K562 (cell line): ENCODE measurements around the gene LBR. TPM values are rescaled to one million over a fixed set of nuclear protein-coding genes. Genes with fewer than 3 reads are reported as not detected.

Experiments used
- ATAC-seq: fragments of 200-7000 bp; cut with Tn5 transposase; 3 replicates; pipeline ENCODE4 v1.9.1; 2020; ENCODE audit warnings: moderate library complexity
- BruUV-seq: library from RNA; stranded (reverse); fragments of 400-500 nt; replicated peaks from 2 replicates; lab custom pipeline; 2021; lab: Mats Ljungman, UMichigan
- CTCF ChIA-PET: fragments of 300-600 bp; formaldehyde crosslinking; extraction: SDS; loops from one replicate; lab custom pipeline; 2021; ENCODE audit warnings: low intra/inter-chr PET ratio; lab: Yijun Ruan, JAX
- POLR2A ChIA-PET: fragments of 300-600, 350-650 bp; sonication (Branson Sonifier 250); formaldehyde crosslinking; extraction: SDS; loops from one replicate; lab custom pipeline; 2021; ENCODE audit warnings: antibody characterized with exemption, inconsistent platforms; lab: Yijun Ruan, JAX
- DNase-seq, 4 experiments: peaks; one replicate each; pipeline versions ENCODE4 v3.0.0 to v3.0.0-alpha.2; 2011 to 2018; ENCODE audit warnings: low spot score in 3 of 4, mixed read lengths in 3 of 4; ENCODE audit errors: extremely low read depth in 1 of 4
- FAIRE-seq: peaks from 2 replicates; lab custom pipeline; 2011; peaks lifted over from hg19 to GRCh38; lab: Jason Lieb, UNC
- H2AFZ ChIP-seq: 2 replicates; pipeline ENCODE4 v1.6.0; 2011; ENCODE audit warnings: low read depth, low read length, control low read depth, inconsistent platforms
- H3K27ac ChIP-seq: fragments of 200-600 bp; 3 replicates; pipeline ENCODE4 v1.8.0; 2011; ENCODE audit warnings: low read depth, mild to moderate bottlenecking, control low read depth, inconsistent platforms, low read length, moderate library complexity, mixed read lengths; ENCODE audit errors: extremely low read depth
- H3K27me3 ChIP-seq, 2 experiments: fragments of 300-600 bp in 1 of 2; 2 replicates in 1 of 2; 3 replicates in 1 of 2; pipeline versions ENCODE4 v1.6.0 to v1.8.0; 2011; ENCODE audit warnings: inconsistent platforms in 2 of 2, low read length in 2 of 2, mild to moderate bottlenecking in 1 of 2, mixed read lengths in 1 of 2, moderate library complexity in 1 of 2; ENCODE audit not compliant: control insufficient read depth in 2 of 2, insufficient read depth in 2 of 2
- H3K36me3 ChIP-seq: fragments of 300-600 bp; 3 replicates; pipeline ENCODE4 v1.8.0; 2011; ENCODE audit warnings: mild to moderate bottlenecking, low read length, inconsistent platforms; ENCODE audit not compliant: control insufficient read depth, insufficient read depth
- H3K4me1 ChIP-seq, 2 experiments: fragments of 200-600 bp in 1 of 2; replicated peaks in 1 of 2; 2 replicates in 1 of 2; 3 replicates in 1 of 2; pipeline versions ENCODE4 v1.5.1 to v1.8.0; 2011; ENCODE audit warnings: inconsistent platforms in 2 of 2, low read length in 2 of 2, mild to moderate bottlenecking in 1 of 2, mixed read lengths in 1 of 2, moderate library complexity in 1 of 2; ENCODE audit not compliant: control insufficient read depth in 2 of 2, insufficient read depth in 2 of 2
- H3K4me2 ChIP-seq: 2 replicates; pipeline ENCODE4 v1.6.1; 2011; ENCODE audit warnings: low read length, control low read depth, inconsistent platforms, mixed read lengths; ENCODE audit not compliant: insufficient read depth
- H3K4me3 ChIP-seq: fragments of 200-600 bp; sonication (generic), shearing (Covaris generic); 2 replicates; pipeline ENCODE4 v1.5.1; 2016; ENCODE audit warnings: control low read depth, inconsistent platforms
- H3K79me2 ChIP-seq: fragments of 200-600 bp; 3 replicates; pipeline ENCODE4 v1.8.0; 2011; ENCODE audit warnings: low read length, inconsistent platforms; ENCODE audit not compliant: control insufficient read depth, insufficient read depth
- H3K9ac ChIP-seq, 2 experiments: 2 replicates each; pipeline versions ENCODE4 v1.6.0 to v1.6.1; 2011; ENCODE audit warnings: low read depth in 2 of 2, low read length in 2 of 2, control low read depth in 1 of 2, inconsistent platforms in 1 of 2, mild to moderate bottlenecking in 1 of 2, mixed read lengths in 1 of 2; ENCODE audit not compliant: insufficient read depth in 1 of 2
- H3K9me1 ChIP-seq: one replicate; pipeline ENCODE4 v1.6.0; 2011; ENCODE audit warnings: inconsistent platforms, mild to moderate bottlenecking, low read length, moderate library complexity; ENCODE audit not compliant: control insufficient read depth, insufficient read depth
- H3K9me3 ChIP-seq: replicated peaks from 2 replicates; pipeline ENCODE4 v1.5.1; 2011; ENCODE audit warnings: low read depth, low read length, inconsistent platforms; ENCODE audit not compliant: control insufficient read depth, insufficient read depth
- H4K20me1 ChIP-seq: replicated peaks from 2 replicates; pipeline ENCODE4 v1.6.1; 2011; ENCODE audit warnings: low read length, inconsistent platforms, mixed read lengths; ENCODE audit not compliant: control insufficient read depth, insufficient read depth
- NCOA2 ChIP-seq, 2 experiments: fragments of 450-650 bp; IDR thresholded peaks; 2 replicates each; pipeline ENCODE4 v1.6.1; 2018; ENCODE audit warnings: mild to moderate bottlenecking in 2 of 2, moderate library complexity in 1 of 2; ENCODE audit not compliant: partially characterized antibody in 2 of 2
- NEUROD1 ChIP-seq: fragments of 150-350 bp; IDR thresholded peaks from 2 replicates; pipeline ENCODE4 v1.6.1; 2014; ENCODE audit warnings: borderline replicate concordance, low read length, low read depth; ENCODE audit not compliant: partially characterized antibody
- YBX1 ChIP-seq: fragments of 450-650 bp; IDR thresholded peaks from 2 replicates; pipeline ENCODE4 v1.7.1; 2016; ENCODE audit warnings: mild to moderate bottlenecking
- ZBTB43 ChIP-seq: sonication (generic); formaldehyde crosslinking; IDR thresholded peaks from 2 replicates; pipeline ENCODE4 v1.8.0; 2023; ENCODE audit warnings: mild to moderate bottlenecking, missing genetic modification reagents
- ZNF24 ChIP-seq: fragments of 450-650 bp; IDR thresholded peaks from 2 replicates; pipeline ENCODE4 v1.6.1; 2016
- ZNF561 ChIP-seq: fragments of 450-650 bp; formaldehyde crosslinking; conservative IDR thresholded peaks from 2 replicates; pipeline ENCODE4 v1.4.0; 2020; ENCODE audit warnings: mild to moderate bottlenecking, moderate library complexity
- WGBS: fragments of 100-300 bp; shearing (Covaris generic); methylation state at CpG from one replicate; pipeline ENCODE4 v1.1.6; 2016; ENCODE audit warnings: low coverage, mixed read lengths; ENCODE audit not compliant: insufficient coverage; ENCODE audit errors: missing lambda C conversion rate; 5-methylcytosine and 5-hydroxymethylcytosine counted together
- in situ Hi-C: fragments of 300-500 bp; cut with MboI; formaldehyde crosslinking; loops from 4 replicates; pipeline ENCODE4 v1.15.0; 2018; ENCODE audit warnings: inconsistent platforms, mixed read lengths
- intact Hi-C: fragments of 100-400 bp; cut with micrococcal nuclease; formaldehyde crosslinking; loops from 2 replicates; pipeline ENCODE4 v1.14.2; 2022
- polyA plus RNA-seq, 8 experiments: library from polyadenylated mRNA; depleted of rRNA in 4 of 8; stranded (reverse) in 5 of 8; unstranded in 3 of 8; fragments of >200 nt; fragmentation: Nextera tagmentation in 2 of 8; fragmentation: Illumina TruSeq in 1 of 8; extraction: Ambion mirVana in 2 of 8; extraction: Trizol in 1 of 8; gene quantifications; 2 replicates each; pipeline versions ENCODE4 v1.2.1 to v1.2.3, GENCODE V29; 2011 to 2014; ENCODE audit warnings: inconsistent platforms in 1 of 8, missing spikeins in 1 of 8
- total RNA-seq, 7 experiments: library from RNA; depleted of rRNA in 6 of 7; stranded (reverse); fragments of >200 nt in 6 of 7; fragmentation: Illumina TruSeq in 2 of 7; extraction: Trizol in 2 of 7; gene quantifications; 2 replicates each; pipeline versions ENCODE4 v1.2.1 to v1.2.3, GENCODE V29; 2011 to 2021; ENCODE audit warnings: low replicate concordance in 1 of 7
- TF ChIP-seq, protein P1 (sequence below): fragments of 250-450 bp; sonication (Bioruptor Pico); IDR thresholded peaks from 2 replicates; pipeline ENCODE4 v1.5.0; 2021

Gene LBR
- total and polyA plus RNA-seq, 9 of the 15 experiments (the other 6 are each of a cell fraction or from before 2014, with no cell fraction given), result 102 to 229 (median 197) TPM

GRCh38 chr1:225469051-225469450 is 41.2 kb upstream of the LBR start:
- Histone ChIP-seq H3K36me3 (no peaks in the 10 kb centered on the region), H3K4me1 (peaks cover 8 to 25% of the 10 kb centered on the region in 2 experiments; a peak in 2 of 5 replicates), H3K4me3 (no peak overlapping the region), H4K20me1 (no peaks in the 10 kb centered on the region)
- intact Hi-C loops, result no loop called here
- TF ChIP-seq, protein P1, sequence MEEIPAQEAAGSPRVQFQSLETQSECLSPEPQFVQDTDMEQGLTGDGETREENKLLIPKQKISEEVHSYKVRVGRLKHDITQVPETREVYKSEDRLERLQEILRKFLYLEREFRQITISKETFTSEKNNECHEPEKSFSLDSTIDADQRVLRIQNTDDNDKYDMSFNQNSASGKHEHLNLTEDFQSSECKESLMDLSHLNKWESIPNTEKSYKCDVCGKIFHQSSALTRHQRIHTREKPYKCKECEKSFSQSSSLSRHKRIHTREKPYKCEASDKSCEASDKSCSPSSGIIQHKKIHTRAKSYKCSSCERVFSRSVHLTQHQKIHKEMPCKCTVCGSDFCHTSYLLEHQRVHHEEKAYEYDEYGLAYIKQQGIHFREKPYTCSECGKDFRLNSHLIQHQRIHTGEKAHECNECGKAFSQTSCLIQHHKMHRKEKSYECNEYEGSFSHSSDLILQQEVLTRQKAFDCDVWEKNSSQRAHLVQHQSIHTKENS, result no peak
- TF ChIP-seq NEUROD1 (no peak), ZBTB43 (CRISPR knock-in tag) (no peak), YBX1 (no peak), ZNF24 (no peak), ZNF561 (CRISPR knock-in tag) (no peak), NCOA2 (IDR thresholded peaks at IDR 0.05; ENCODE audit: partially characterized antibody in 2 of 2) (no peak)
- TF ChIP-seq, all 486 proteins: peak for 0
- no peaks in the 10 kb centered on the region for H3K27me3 ChIP-seq
- POLR2A ChIA-PET, result interaction anchor here (0.6 to 1.1 kb wide), 3 partner anchors 8 to 293 kb away, joined by 3 to 5 read pairs (median 3); no protein-coding TSS in a partner anchor
- DNase-seq (no peak), FAIRE-seq (no peak), ATAC-seq (no peak)
- H3K4me2 ChIP-seq, result no peak overlapping the region
- no peak overlapping the region for H2AFZ ChIP-seq
- CTCF ChIA-PET, result no interaction called here
- BruUV-seq, result no TSS peak
- no peaks in the 10 kb centered on the region for H3K9me1 ChIP-seq
- in situ Hi-C loops, result no loop called here
- H3K27ac ChIP-seq, result no peak overlapping the region
- H3K9me3 ChIP-seq, result no peaks in the 10 kb centered on the region
- H3K9ac ChIP-seq, result no peak overlapping the region; a peak in 1 of 4 replicates
- 29% methylated on average over 5 of the region's 5 CpGs for WGBS
- no peaks in the 10 kb centered on the region for H3K79me2 ChIP-seq
